Endothelial cell of umbilical vein (primary cell): ENCODE results near the gene VAC14.

ENCODE experiments used
- CTCF ChIP-seq, 2 donors: IDR thresholded peaks; 1 replicate in 1 of 2; 2 replicates in 1 of 2; pipeline ENCODE4 v1.5.1; 2011; ENCODE audit warnings: low read length in 2 of 2, mild to moderate bottlenecking in 2 of 2, moderate library complexity in 2 of 2, control low read depth in 1 of 2, inconsistent platforms in 1 of 2, low read depth in 1 of 2; ENCODE audit not compliant: insufficient read depth in 1 of 2; ENCODE audit errors: extremely low read depth in 1 of 2
- POLR2A ChIP-seq: IDR thresholded peaks from 2 replicates; pipeline ENCODE4 v1.6.1; 2012; ENCODE audit warnings: low read depth, mild to moderate bottlenecking, control low read depth, low read length

GRCh38 chr16:70759666-70760065 is 41.3 kb downstream of the VAC14 start:
- no peak for TF ChIP-seq CTCF (IDR thresholded peaks at IDR 0.05; ENCODE audit: extremely low read depth in 1 of 2, insufficient read depth in 1 of 2, low read depth in 1 of 2, low read length in 2 of 2)
- TF ChIP-seq POLR2A, result no peak
